Astrocyte (in vitro differentiated cells and primary cell): ENCODE data around the gene LRBA. TPM values are rescaled to one million over a fixed set of nuclear protein-coding genes. Genes with fewer than 3 reads are reported as not detected.
A peak's percentile ranks its signal among the peaks of the same experiment; 100 is the strongest.

Source experiments
- DNase-seq: peaks from one replicate; pipeline ENCODE4 v3.0.0-alpha.2; 2010; ENCODE audit warnings: low read depth
- FAIRE-seq: peaks from 2 replicates; lab custom pipeline; 2011; peaks lifted over from hg19 to GRCh38; lab: Jason Lieb, UNC
- H2AFZ ChIP-seq: 2 replicates; pipeline ENCODE4 v1.6.0; 2012; ENCODE audit warnings: low read depth, low read length, inconsistent platforms
- H3K27ac ChIP-seq: 2 replicates; pipeline ENCODE4 v1.5.1; 2011; ENCODE audit warnings: low read depth, low read length, inconsistent platforms
- H3K27me3 ChIP-seq: 2 replicates; pipeline ENCODE4 v1.6.0; 2011; ENCODE audit warnings: low read length, inconsistent platforms; ENCODE audit not compliant: insufficient read depth
- H3K36me3 ChIP-seq: 2 replicates; pipeline ENCODE4 v1.5.1; 2011; ENCODE audit warnings: low read length, inconsistent platforms; ENCODE audit not compliant: insufficient read depth
- H3K4me1 ChIP-seq: 2 replicates; pipeline ENCODE4 v1.5.1; 2011; ENCODE audit warnings: low read length, inconsistent platforms; ENCODE audit not compliant: insufficient read depth
- H3K4me2 ChIP-seq: 2 replicates; pipeline ENCODE4 v1.6.0; 2012; ENCODE audit warnings: low read length, inconsistent platforms
- H3K4me3 ChIP-seq: 2 replicates; pipeline ENCODE4 v1.5.1; 2011; ENCODE audit warnings: low read depth, mild to moderate bottlenecking, low read length, inconsistent platforms; ENCODE audit not compliant: insufficient read depth
- H3K79me2 ChIP-seq: 2 replicates; pipeline ENCODE4 v1.6.0; 2012; ENCODE audit warnings: mild to moderate bottlenecking, low read length, inconsistent platforms; ENCODE audit not compliant: insufficient read depth
- H3K9ac ChIP-seq: 2 replicates; pipeline ENCODE4 v1.6.0; 2012; ENCODE audit warnings: mild to moderate bottlenecking, low read length, inconsistent platforms
- H3K9me3 ChIP-seq: 2 replicates; pipeline ENCODE4 v1.5.1; 2012; ENCODE audit warnings: low read depth, mild to moderate bottlenecking, low read length, inconsistent platforms; ENCODE audit not compliant: insufficient read depth
- H4K20me1 ChIP-seq: 2 replicates; pipeline ENCODE4 v1.6.0; 2012; ENCODE audit warnings: low read length, inconsistent platforms; ENCODE audit not compliant: insufficient read depth
- H3K27ac Mint-ChIP-seq: one replicate; pipeline ENCODE4 v1.8.0; 2021; ENCODE audit warnings: mild to moderate bottlenecking, mixed read lengths; ENCODE audit not compliant: unreplicated experiment
- H3K27me3 Mint-ChIP-seq: one replicate; pipeline ENCODE4 v1.8.0; 2021; ENCODE audit warnings: low read depth, mixed read lengths; ENCODE audit not compliant: unreplicated experiment
- H3K36me3 Mint-ChIP-seq: one replicate; pipeline ENCODE4 v1.8.0; 2021; ENCODE audit warnings: low read depth, mixed read lengths; ENCODE audit not compliant: unreplicated experiment
- H3K4me1 Mint-ChIP-seq: one replicate; pipeline ENCODE4 v1.8.0; 2021; ENCODE audit warnings: low read depth, mixed read lengths; ENCODE audit not compliant: unreplicated experiment
- H3K4me3 Mint-ChIP-seq: one replicate; pipeline ENCODE4 v1.8.0; 2021; ENCODE audit warnings: mild to moderate bottlenecking, moderate library complexity, mixed read lengths; ENCODE audit not compliant: unreplicated experiment
- H3K9me3 Mint-ChIP-seq: one replicate; pipeline ENCODE4 v1.8.0; 2021; ENCODE audit warnings: mild to moderate bottlenecking, mixed read lengths; ENCODE audit not compliant: unreplicated experiment
- CTCF ChIP-seq: IDR thresholded peaks from 2 replicates; pipeline ENCODE4 v1.5.1; 2011; ENCODE audit warnings: low read depth, mild to moderate bottlenecking, inconsistent platforms, low read length, moderate library complexity; ENCODE audit not compliant: insufficient read depth
- EZH2 ChIP-seq: IDR thresholded peaks from 2 replicates; pipeline ENCODE4 v1.6.1; 2012; ENCODE audit warnings: mild to moderate bottlenecking, low read length, inconsistent platforms; ENCODE audit not compliant: insufficient read depth
- total RNA-seq: library from RNA; stranded (reverse); gene quantifications from 2 replicates; pipeline ENCODE4 v1.2.1, GENCODE V29; 2021

LRBA gene
- total RNA-seq, 1 donor from 2014 or later, result 25.3 TPM

GRCh38 chr4:150578745-150579501 is 436.2 kb downstream of the LRBA start:
- peak overlapping the region; percentile 76 for H3K9ac ChIP-seq
- DNase-seq, result peak; percentile 44
- H3K4me1 Mint-ChIP-seq, result peaks cover 10% of the 10 kb centered on the region
- peak overlapping the region; percentile 50 for H3K27ac Mint-ChIP-seq
- H3K36me3 Mint-ChIP-seq, result peaks cover 2% of the 10 kb centered on the region
- H3K9me3 ChIP-seq, result no peaks in the 10 kb centered on the region
- H3K27me3 ChIP-seq, result peaks cover 3% of the 10 kb centered on the region
- no peak for FAIRE-seq
- TF ChIP-seq EZH2 (no peak), CTCF (no peak)
- H2AFZ ChIP-seq, result peak overlapping the region; percentile 79
- peak overlapping the region; percentile 46 for H3K27ac ChIP-seq
- H3K36me3 ChIP-seq, result no peaks in the 10 kb centered on the region
- H3K27me3 Mint-ChIP-seq, result peaks cover 16% of the 10 kb centered on the region
- peak overlapping the region; percentile 66 for H3K4me3 ChIP-seq
- H3K4me2 ChIP-seq, result peak overlapping the region; percentile 86
- H4K20me1 ChIP-seq, result no peaks in the 10 kb centered on the region
- H3K4me3 Mint-ChIP-seq, result peak overlapping the region; percentile 84
- peaks cover 11% of the 10 kb centered on the region for H3K4me1 ChIP-seq
- H3K79me2 ChIP-seq, result peaks cover 8% of the 10 kb centered on the region
- H3K9me3 Mint-ChIP-seq, result no peaks in the 10 kb centered on the region

GRCh38 chr4:150577796-150578195 is 437.3 kb downstream of the LRBA start:
- H3K27ac ChIP-seq, result no peak overlapping the region
- Mint-ChIP-seq H3K27me3 (peaks cover 9% of the 10 kb centered on the region), H3K4me1 (peaks cover 14% of the 10 kb centered on the region), H3K4me3 (no peak overlapping the region), H3K27ac (no peak overlapping the region), H3K9me3 (no peaks in the 10 kb centered on the region), H3K36me3 (peaks cover 2% of the 10 kb centered on the region)
- no peaks in the 10 kb centered on the region for H3K36me3 ChIP-seq
- peaks cover under 1% of the 10 kb centered on the region for H3K79me2 ChIP-seq
- no peak overlapping the region for H3K9ac ChIP-seq
- no peaks in the 10 kb centered on the region for H4K20me1 ChIP-seq
- no peaks in the 10 kb centered on the region for H3K9me3 ChIP-seq
- H3K4me1 ChIP-seq, result peaks cover 19% of the 10 kb centered on the region
- TF ChIP-seq EZH2 (no peak), CTCF (no peak)
- no peak overlapping the region for H2AFZ ChIP-seq
- H3K4me3 ChIP-seq, result no peak overlapping the region
- no peak for FAIRE-seq
- DNase-seq, result no peak
- peaks cover 3% of the 10 kb centered on the region for H3K27me3 ChIP-seq
- peak overlapping the region; percentile 21 for H3K4me2 ChIP-seq

DNA sequence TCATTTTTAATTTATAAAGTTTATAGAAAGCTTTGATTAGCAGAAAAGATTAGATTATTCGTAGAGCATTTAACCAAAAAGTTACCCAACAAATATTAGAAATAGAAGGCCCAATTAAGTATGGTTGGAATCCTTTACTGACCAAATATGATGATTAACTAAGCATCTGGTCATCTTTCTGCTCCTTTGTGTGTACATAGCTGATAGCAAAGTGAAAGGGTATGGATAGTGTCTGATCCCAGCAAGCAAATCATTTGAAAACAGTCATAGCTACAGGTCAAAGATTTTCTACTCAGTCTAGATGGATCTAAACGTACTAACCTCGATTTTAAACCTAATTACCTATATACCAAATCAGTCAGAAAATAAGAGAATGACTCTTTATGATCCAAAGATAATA is 440.4 kb downstream of the LRBA start:
- peaks cover 17% of the 10 kb centered on the region for H3K4me1 ChIP-seq
- Mint-ChIP-seq H3K9me3 (no peaks in the 10 kb centered on the region), H3K4me3 (no peak overlapping the region), H3K27ac (no peak overlapping the region), H3K27me3 (peaks cover 3% of the 10 kb centered on the region), H3K4me1 (peaks cover 10% of the 10 kb centered on the region), H3K36me3 (no peaks in the 10 kb centered on the region)
- H4K20me1 ChIP-seq, result no peaks in the 10 kb centered on the region
- no peak overlapping the region for H3K9ac ChIP-seq
- no peaks in the 10 kb centered on the region for H3K79me2 ChIP-seq
- H3K9me3 ChIP-seq, result no peaks in the 10 kb centered on the region
- TF ChIP-seq CTCF, result no peak
- no peaks in the 10 kb centered on the region for H3K27me3 ChIP-seq
- H3K36me3 ChIP-seq, result no peaks in the 10 kb centered on the region
- H3K27ac ChIP-seq, result no peak overlapping the region
- H3K4me3 ChIP-seq, result no peak overlapping the region
- FAIRE-seq (no peak), DNase-seq (no peak)
- no peak overlapping the region for H3K4me2 ChIP-seq
- no peak overlapping the region for H2AFZ ChIP-seq
